ENCODE results near the gene ZMIZ1.

ZMIZ1 gene

GRCh38 chr10:79132681-79133381, 64.1 kb downstream of the ZMIZ1 start:
- no peak for DNase-seq (ENCODE audit: low read depth in 1 of 2, low spot score in 1 of 2)
- TF ChIP-seq JUND (IDR thresholded peaks at IDR 0.05; ENCODE audit: low read depth) = no peak
- in situ Hi-C loops (cut with HindIII; ENCODE audit: low pct_unique_long_range_greater_than_20kb, low sequenced_read_pairs) = no loop called here

- in situ Hi-C loops (cut with HindIII; ENCODE audit: low pct_unique_long_range_greater_than_20kb, low sequenced_read_pairs) = no loop called here
- no peak for TF ChIP-seq JUND (IDR thresholded peaks at IDR 0.05; ENCODE audit: low read depth)
These were observed 64.7 kb downstream of the ZMIZ1 start for GRCh38 chr10:79133416-79133815.

GRCh38 chr10:79135790-79136189, 67.0 kb downstream of the ZMIZ1 start:
- no peak for DNase-seq (ENCODE audit: low read depth in 1 of 2, low spot score in 1 of 2)
- TF ChIP-seq JUND (IDR thresholded peaks at IDR 0.05; ENCODE audit: low read depth) = no peak
- in situ Hi-C loops (cut with HindIII; ENCODE audit: low pct_unique_long_range_greater_than_20kb, low sequenced_read_pairs) = no loop called here

More at GRCh38 chr10:79133416-79133815, 64.7 kb downstream of the ZMIZ1 start:
- DNase-seq (ENCODE audit: low read depth in 1 of 2, low spot score in 1 of 2) = no peak

GRCh38 chr10:79136236-79137005, 67.7 kb downstream of the ZMIZ1 start:
- in situ Hi-C loops (cut with HindIII; ENCODE audit: low pct_unique_long_range_greater_than_20kb, low sequenced_read_pairs) = no loop called here
- TF ChIP-seq JUND (IDR thresholded peaks at IDR 0.05; ENCODE audit: low read depth) = no peak
- DNase-seq (ENCODE audit: low read depth in 1 of 2, low spot score in 1 of 2) = no peak

GRCh38 chr10:79137300-79137756, 68.6 kb downstream of the ZMIZ1 start:
- no peak for DNase-seq (ENCODE audit: low read depth in 1 of 2, low spot score in 1 of 2)
- TF ChIP-seq JUND (IDR thresholded peaks at IDR 0.05; ENCODE audit: low read depth) = no peak
- in situ Hi-C loops (cut with HindIII; ENCODE audit: low pct_unique_long_range_greater_than_20kb, low sequenced_read_pairs) = no loop called here

GRCh38 chr10:79137826-79138225, 69.1 kb downstream of the ZMIZ1 start:
- no peak for DNase-seq (ENCODE audit: low read depth in 1 of 2, low spot score in 1 of 2)

GRCh38 chr10:79138449-79139123, 69.8 kb downstream of the ZMIZ1 start:
- DNase-seq (ENCODE audit: low read depth in 1 of 2, low spot score in 1 of 2) = no peak
- no peak for TF ChIP-seq JUND (IDR thresholded peaks at IDR 0.05; ENCODE audit: low read depth)
- in situ Hi-C loops (cut with HindIII; ENCODE audit: low pct_unique_long_range_greater_than_20kb, low sequenced_read_pairs) = no loop called here

More at GRCh38 chr10:79137826-79138225, 69.1 kb downstream of the ZMIZ1 start:
- in situ Hi-C loops (cut with HindIII; ENCODE audit: low pct_unique_long_range_greater_than_20kb, low sequenced_read_pairs) = no loop called here
- TF ChIP-seq JUND (IDR thresholded peaks at IDR 0.05; ENCODE audit: low read depth) = no peak

- no peak for DNase-seq (ENCODE audit: low read depth in 1 of 2, low spot score in 1 of 2)
- no peak for TF ChIP-seq JUND (IDR thresholded peaks at IDR 0.05; ENCODE audit: low read depth)
- in situ Hi-C loops (cut with HindIII; ENCODE audit: low pct_unique_long_range_greater_than_20kb, low sequenced_read_pairs) = no loop called here
These were observed 70.5 kb downstream of the ZMIZ1 start for GRCh38 chr10:79139124-79139835.

- in situ Hi-C loops (cut with HindIII; ENCODE audit: low pct_unique_long_range_greater_than_20kb, low sequenced_read_pairs) = no loop called here
- no peak for DNase-seq (ENCODE audit: low read depth in 1 of 2, low spot score in 1 of 2)
- no peak for TF ChIP-seq JUND (IDR thresholded peaks at IDR 0.05; ENCODE audit: low read depth)
These were observed 71.5 kb downstream of the ZMIZ1 start for GRCh38 chr10:79140085-79140793.

GRCh38 chr10:79140855-79141254, 72.1 kb downstream of the ZMIZ1 start:
- TF ChIP-seq JUND (IDR thresholded peaks at IDR 0.05; ENCODE audit: low read depth) = no peak
- no peak for DNase-seq (ENCODE audit: low read depth in 1 of 2, low spot score in 1 of 2)
- in situ Hi-C loops (cut with HindIII; ENCODE audit: low pct_unique_long_range_greater_than_20kb, low sequenced_read_pairs) = no loop called here

- TF ChIP-seq JUND (IDR thresholded peaks at IDR 0.05; ENCODE audit: low read depth) = no peak
These were observed 73.3 kb downstream of the ZMIZ1 start for GRCh38 chr10:79142064-79142491.

More at GRCh38 chr10:79142064-79142491, 73.3 kb downstream of the ZMIZ1 start:
- DNase-seq (ENCODE audit: low read depth in 1 of 2, low spot score in 1 of 2) = no peak
- in situ Hi-C loops (cut with HindIII; ENCODE audit: low pct_unique_long_range_greater_than_20kb, low sequenced_read_pairs) = no loop called here
